Keratinocyte (primary cell): ENCODE results near the gene MGAM2. TPM values are rescaled to one million over a fixed set of nuclear protein-coding genes. Genes with fewer than 3 reads are reported as not detected.

ENCODE experiments used
- DNase-seq: peaks from one replicate; pipeline ENCODE4 v3.0.0-alpha.2; 2011; ENCODE audit warnings: low read depth, missing footprints, low spot score
- FAIRE-seq: peaks from 2 replicates; lab custom pipeline; 2011; peaks lifted over from hg19 to GRCh38; lab: Jason Lieb, UNC
- H2AFZ ChIP-seq: 2 replicates; pipeline ENCODE4 v1.6.0; 2012; ENCODE audit warnings: low read length, control low read depth, inconsistent platforms; ENCODE audit not compliant: control insufficient read depth
- H3K27ac ChIP-seq: 2 replicates; pipeline ENCODE4 v1.5.1; 2011; ENCODE audit warnings: low read length; ENCODE audit not compliant: control insufficient read depth, insufficient read depth
- H3K27me3 ChIP-seq: 3 replicates; pipeline ENCODE4 v1.6.0; 2011; ENCODE audit warnings: low read length; ENCODE audit not compliant: control insufficient read depth, insufficient read depth; ENCODE audit errors: extremely low read depth
- H3K36me3 ChIP-seq, 2 experiments: 2 replicates in 1 of 2; 3 replicates in 1 of 2; pipeline ENCODE4 v1.5.1; 2011; ENCODE audit warnings: low read length in 2 of 2, mild to moderate bottlenecking in 1 of 2; ENCODE audit not compliant: control insufficient read depth in 2 of 2, insufficient read depth in 2 of 2; ENCODE audit errors: extremely low read depth in 1 of 2
- H3K4me1 ChIP-seq: 3 replicates; pipeline ENCODE4 v1.5.1; 2011; ENCODE audit warnings: low read length; ENCODE audit not compliant: control insufficient read depth, insufficient read depth; ENCODE audit errors: extremely low read depth
- H3K4me2 ChIP-seq: 3 replicates; pipeline ENCODE4 v1.6.0; 2011; ENCODE audit warnings: low read depth, low read length; ENCODE audit not compliant: control insufficient read depth, insufficient read depth; ENCODE audit errors: extremely low read depth
- H3K4me3 ChIP-seq, 3 experiments: fragments of 200-600 bp in 1 of 3; sonication (generic) in 1 of 3; 2 replicates in 2 of 3; 3 replicates in 1 of 3; pipeline ENCODE4 v1.5.1; 2011 to 2016; ENCODE audit warnings: low read length in 3 of 3, mild to moderate bottlenecking in 3 of 3, control low read depth in 2 of 3, inconsistent platforms in 1 of 3, low read depth in 1 of 3, mixed read lengths in 1 of 3, mixed run types in 1 of 3, moderate library complexity in 1 of 3; ENCODE audit not compliant: control insufficient read depth in 2 of 3, insufficient read depth in 2 of 3; ENCODE audit errors: extremely low read depth in 1 of 3
- H3K79me2 ChIP-seq: 2 replicates; pipeline ENCODE4 v1.6.0; 2012; ENCODE audit warnings: low read length; ENCODE audit not compliant: control insufficient read depth, insufficient read depth
- H3K9ac ChIP-seq: 3 replicates; pipeline ENCODE4 v1.6.0; 2011; ENCODE audit warnings: low read length; ENCODE audit not compliant: control insufficient read depth, insufficient read depth; ENCODE audit errors: extremely low read depth
- H3K9me1 ChIP-seq: 3 replicates; pipeline ENCODE4 v1.6.0; 2011; ENCODE audit warnings: low read length; ENCODE audit not compliant: control insufficient read depth, insufficient read depth; ENCODE audit errors: extremely low read depth
- H3K9me3 ChIP-seq: 2 replicates; pipeline ENCODE4 v1.5.1; 2012; ENCODE audit warnings: low read depth, low read length; ENCODE audit not compliant: control insufficient read depth
- H4K20me1 ChIP-seq: 3 replicates; pipeline ENCODE4 v1.6.0; 2011; ENCODE audit warnings: low read length; ENCODE audit not compliant: control insufficient read depth, insufficient read depth; ENCODE audit errors: extremely low read depth
- CTCF ChIP-seq, 3 experiments: IDR thresholded peaks in 1 of 3; conservative IDR thresholded peaks in 1 of 3; optimal IDR thresholded peaks in 1 of 3; 2 replicates in 2 of 3; 3 replicates in 1 of 3; pipeline versions ENCODE3 to v1.5.1; 2011; ENCODE audit warnings: low read length in 3 of 3, mild to moderate bottlenecking in 3 of 3, moderate library complexity in 2 of 3, control low read depth in 1 of 3, inconsistent platforms in 1 of 3; ENCODE audit not compliant: insufficient read depth in 2 of 3; ENCODE audit errors: extremely low read depth in 1 of 3
- EZH2 ChIP-seq: IDR thresholded peaks from one replicate; pipeline ENCODE4 v1.6.1; 2012; ENCODE audit warnings: inconsistent platforms, mild to moderate bottlenecking, low read length, moderate library complexity
- dilution Hi-C: fragments of 300-500 bp; cut with MboI; formaldehyde crosslinking; loops from one replicate; pipeline ENCODE4 v1.7.0; 2020; ENCODE audit warnings: low sequenced_read_pairs; ENCODE audit not compliant: extremely low pct_ligation_motif_present
- polyA plus RNA-seq, 5 experiments: library from polyadenylated mRNA; depleted of rRNA in 3 of 5; stranded (reverse) in 3 of 5; stranded (forward) in 1 of 5; unstranded in 1 of 5; fragments of >200 nt; gene quantifications; 1 replicate in 1 of 5; 2 replicates in 3 of 5; 3 replicates in 1 of 5; pipeline versions ENCODE4 v1.2.1 to v1.2.3, GENCODE V29; 2011 to 2012; ENCODE audit warnings: missing spikeins in 2 of 5, low read depth in 1 of 5, low replicate concordance in 1 of 5

The MGAM2 gene
- polyA plus RNA-seq, 1 donor (not counting 4 experiments of a cell fraction or from before 2014, with no cell fraction given): 0.04 TPM

- Histone ChIP-seq H3K27me3 (no peaks in the 10 kb centered on the region), H4K20me1 (no peaks in the 10 kb centered on the region), H3K36me3 (no peaks in the 10 kb centered on the region), H3K9me1 (no peaks in the 10 kb centered on the region), H3K27ac (no peak overlapping the region), H2AFZ (no peak overlapping the region), H3K4me2 (no peak overlapping the region), H3K4me1 (no peaks in the 10 kb centered on the region), H3K9ac (no peak overlapping the region), H3K79me2 (no peaks in the 10 kb centered on the region), H3K4me3 (no peak overlapping the region), H3K9me3 (no peaks in the 10 kb centered on the region)
- TF ChIP-seq CTCF (optimal IDR thresholded peaks at IDR 0.05 in 1 of 3, IDR thresholded peaks at IDR 0.05 in 1 of 3, conservative IDR thresholded peaks at IDR 0.05 in 1 of 3; ENCODE audit: extremely low read depth in 1 of 3, insufficient read depth in 2 of 3, low read length in 3 of 3): no peak
- TF ChIP-seq EZH2: no peak
- dilution Hi-C loops: no loop called here
- DNase-seq (no peak), FAIRE-seq (no peak)
These were observed 20.1 kb downstream of the MGAM2 start for GRCh38 chr7:142131439-142132185.

GRCh38 chr7:142133731-142134148 lies 22.2 kb downstream of the MGAM2 start:
- dilution Hi-C loops: no loop called here
- Histone ChIP-seq H3K4me2 (no peak overlapping the region), H3K9ac (no peak overlapping the region), H4K20me1 (no peaks in the 10 kb centered on the region), H3K9me3 (no peaks in the 10 kb centered on the region), H3K36me3 (no peaks in the 10 kb centered on the region), H3K27ac (no peak overlapping the region), H3K79me2 (no peaks in the 10 kb centered on the region), H2AFZ (no peak overlapping the region), H3K9me1 (no peaks in the 10 kb centered on the region), H3K4me1 (no peaks in the 10 kb centered on the region), H3K4me3 (no peak overlapping the region), H3K27me3 (no peaks in the 10 kb centered on the region)
- no peak for FAIRE-seq
- DNase-seq: no peak
- no peak for TF ChIP-seq CTCF (optimal IDR thresholded peaks at IDR 0.05 in 1 of 3, IDR thresholded peaks at IDR 0.05 in 1 of 3, conservative IDR thresholded peaks at IDR 0.05 in 1 of 3; ENCODE audit: extremely low read depth in 1 of 3, insufficient read depth in 2 of 3, low read length in 3 of 3)
